Gastroesophageal sphincter (tissue), 4 donors: ENCODE results near the gene UMODL1. TPM values are rescaled to one million over a fixed set of nuclear protein-coding genes. Genes with fewer than 3 reads are reported as not detected.

Experiments used
- ATAC-seq: fragments of 150-250 bp; one replicate; pipeline ENCODE4 v1.9.1; 2016; ENCODE audit warnings: mild to moderate bottlenecking, moderate library complexity
- H3K27ac ChIP-seq, 4 donors: fragments of 200-600 bp; sonication (generic) in 3 of 4; 1 replicate in 3 of 4; 2 replicates in 1 of 4; pipeline ENCODE4 v1.5.1; 2016 to 2019
- H3K27me3 ChIP-seq: fragments of 200-600 bp; sonication (generic); one replicate; pipeline ENCODE4 v1.5.1; 2019
- H3K36me3 ChIP-seq, 2 donors: fragments of 200-600 bp; sonication (generic); one replicate each; pipeline ENCODE4 v1.5.1; 2019; ENCODE audit warnings: control low read depth in 1 of 2
- H3K4me1 ChIP-seq, 3 donors: fragments of 200-600 bp; sonication (generic); 1 replicate in 2 of 3; 2 replicates in 1 of 3; pipeline ENCODE4 v1.5.1; 2016 to 2019; ENCODE audit warnings: control low read depth in 2 of 3
- H3K4me3 ChIP-seq, 2 donors: fragments of 200-600 bp; sonication (generic); one replicate each; pipeline ENCODE4 v1.5.1; 2019; ENCODE audit warnings: mild to moderate bottlenecking in 1 of 2, moderate library complexity in 1 of 2
- H3K9me3 ChIP-seq, 3 donors: fragments of 200-600 bp; sonication (generic); one replicate each; pipeline ENCODE4 v1.5.1; 2017 to 2019; ENCODE audit warnings: control low read depth in 2 of 3
- CTCF ChIP-seq, 4 experiments: fragments of 200-600 bp in 2 of 4; fragments of 450-650 bp in 2 of 4; sonication (generic) in 1 of 4; IDR thresholded peaks; one replicate each; pipeline ENCODE4 v1.5.1; 2017 to 2019; ENCODE audit warnings: antibody characterized with exemption in 4 of 4, mild to moderate bottlenecking in 2 of 4, moderate library complexity in 2 of 4
- EP300 ChIP-seq: sonication (generic); formaldehyde crosslinking; IDR thresholded peaks from one replicate; pipeline ENCODE4 v1.6.1; 2017; ENCODE audit warnings: antibody characterized with exemption, mild to moderate bottlenecking
- POLR2A ChIP-seq, 2 donors: fragments of 450-650 bp; IDR thresholded peaks; one replicate each; pipeline ENCODE4 v1.6.1; 2017; ENCODE audit warnings: antibody characterized with exemption in 2 of 2, mild to moderate bottlenecking in 2 of 2, moderate library complexity in 1 of 2
- POLR2AphosphoS5 ChIP-seq: sonication (generic); formaldehyde crosslinking; IDR thresholded peaks from one replicate; pipeline ENCODE4 v1.6.1; 2017; ENCODE audit warnings: antibody characterized with exemption
- whole genome bisulfite sequencing, 2 donors: methylation state at CpG; one replicate each; pipeline ENCODE4 v1.1.5; 2018; ENCODE audit warnings: low coverage in 1 of 2; 5-methylcytosine and 5-hydroxymethylcytosine counted together
- total RNA-seq, 4 donors: library from RNA; depleted of rRNA; stranded (reverse); fragments of >200 nt; gene quantifications; one replicate each; pipeline ENCODE4 v1.1.0, GENCODE V29; 2016

UMODL1 gene
- total RNA-seq, 4 donors from 2014 or later = not detected

DNA sequence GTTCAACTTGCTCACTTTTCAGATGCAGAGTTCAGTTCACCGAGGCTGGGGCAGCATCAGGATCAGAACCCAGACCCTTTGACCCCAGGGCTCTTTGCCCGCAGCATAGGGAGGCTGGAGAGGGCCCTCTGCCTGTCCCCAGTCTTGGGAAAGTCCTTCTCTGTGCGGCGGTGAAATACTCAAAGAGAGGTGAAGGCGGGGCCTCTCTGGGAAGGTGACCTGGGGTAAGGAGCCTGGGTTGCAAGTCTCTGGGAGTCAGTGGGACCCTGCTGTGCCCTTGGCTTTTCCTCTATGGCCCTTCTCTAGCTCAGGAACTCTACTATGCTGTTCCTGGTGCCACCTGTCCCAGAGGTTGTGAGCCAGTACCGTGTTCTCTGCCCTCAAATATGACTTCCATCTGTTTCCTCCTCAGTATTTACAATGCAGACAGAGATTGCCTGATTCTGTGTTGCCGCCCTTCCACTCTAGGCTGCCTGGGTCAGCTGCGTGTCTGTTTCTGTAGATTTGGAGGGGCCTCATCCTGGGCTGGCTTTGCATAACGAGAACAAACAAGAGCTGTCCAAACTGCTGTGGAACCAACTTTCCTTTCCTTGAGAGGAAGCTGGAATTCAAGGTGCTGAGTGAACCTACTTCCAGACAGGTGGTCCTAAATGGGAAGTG is 42.2 kb upstream of the UMODL1 start:
- ATAC-seq = no peak
- no peak overlapping the region for H3K4me3 ChIP-seq
- H3K4me1 ChIP-seq = no peaks in the 10 kb centered on the region
- H3K9me3 ChIP-seq = no peaks in the 10 kb centered on the region
- TF ChIP-seq POLR2AphosphoS5 (no peak), POLR2A (IDR thresholded peaks at IDR 0.05) (no peak), EP300 (no peak), CTCF (IDR thresholded peaks at IDR 0.05) (no peak)
- 80 to 86% methylated on average over 3 to 4 of the region's 9 CpGs for WGBS, 2 donors
- no peak overlapping the region for H3K27ac ChIP-seq
- H3K36me3 ChIP-seq = no peaks in the 10 kb centered on the region
- H3K27me3 ChIP-seq = peaks cover 10% of the 10 kb centered on the region

DNA sequence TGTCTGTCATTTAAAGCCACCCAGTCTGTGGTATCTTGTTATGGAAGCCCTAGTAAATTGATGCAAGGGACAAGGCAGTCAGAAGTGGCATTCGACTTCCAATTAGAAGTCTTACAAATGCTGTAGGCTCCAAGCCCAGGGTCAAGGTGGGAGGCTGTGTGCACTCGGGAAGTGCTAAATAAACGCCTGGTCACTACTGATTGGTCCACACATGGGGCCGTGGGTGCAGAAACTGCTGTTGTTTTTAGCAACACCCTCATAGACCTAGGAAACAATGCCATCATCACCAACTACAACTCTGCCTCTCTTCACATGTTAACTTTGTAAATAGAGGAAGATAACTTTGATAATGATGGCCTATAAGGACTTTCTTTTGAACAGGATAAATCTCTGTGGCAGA is 40.8 kb upstream of the UMODL1 start:
- H3K36me3 ChIP-seq = no peaks in the 10 kb centered on the region
- H3K9me3 ChIP-seq = no peaks in the 10 kb centered on the region
- no peak for TF ChIP-seq CTCF (IDR thresholded peaks at IDR 0.05)
- no peak overlapping the region for H3K27ac ChIP-seq
- H3K4me3 ChIP-seq = no peak overlapping the region
- no peaks in the 10 kb centered on the region for H3K4me1 ChIP-seq
- WGBS, 2 donors = 68 to 88% methylated on average over 3 to 4 of the region's 4 CpGs
- no peak for ATAC-seq
- peaks cover 10% of the 10 kb centered on the region for H3K27me3 ChIP-seq

DNA sequence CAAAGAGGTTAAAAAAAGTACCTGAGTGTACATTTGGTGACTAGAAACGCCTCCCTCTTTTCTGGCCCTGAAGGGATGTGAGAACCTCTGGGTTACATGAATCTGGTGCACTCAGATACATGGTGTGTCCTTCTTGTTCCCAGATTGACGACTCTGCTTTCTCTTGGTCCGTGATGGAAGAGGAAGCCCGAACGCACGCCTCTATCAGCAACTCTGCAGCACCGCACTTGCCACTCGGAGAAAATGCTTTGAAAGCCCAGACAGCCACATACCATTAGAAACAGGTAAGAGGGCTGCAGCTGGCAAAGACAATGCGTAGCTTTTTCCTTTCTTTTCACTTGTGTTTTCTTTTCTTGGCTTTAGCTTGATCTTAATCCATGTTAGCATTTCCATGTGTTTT is 39.9 kb upstream of the UMODL1 start:
- H3K4me3 ChIP-seq = no peak overlapping the region
- peaks cover 5% of the 10 kb centered on the region for H3K27me3 ChIP-seq
- H3K4me1 ChIP-seq = no peaks in the 10 kb centered on the region
- H3K27ac ChIP-seq = no peak overlapping the region
- TF ChIP-seq EP300 (no peak), POLR2A (IDR thresholded peaks at IDR 0.05) (no peak), CTCF (IDR thresholded peaks at IDR 0.05) (no peak), POLR2AphosphoS5 (no peak)
- ATAC-seq = no peak
- no peaks in the 10 kb centered on the region for H3K36me3 ChIP-seq
- WGBS, 2 donors = 81 to 89% methylated on average over 7 to 9 of the region's 9 CpGs
- no peaks in the 10 kb centered on the region for H3K9me3 ChIP-seq

GRCh38 chr21:42031816-42032215 is 39.3 kb upstream of the UMODL1 start:
- Histone ChIP-seq H3K27me3 (peaks cover 5% of the 10 kb centered on the region), H3K4me1 (no peaks in the 10 kb centered on the region), H3K36me3 (no peaks in the 10 kb centered on the region), H3K4me3 (no peak overlapping the region), H3K9me3 (no peaks in the 10 kb centered on the region), H3K27ac (no peak overlapping the region)
- ATAC-seq = no peak
- WGBS, 2 donors = 58 to 82% methylated on average over 2 to 4 of the region's 4 CpGs
- TF ChIP-seq POLR2A (IDR thresholded peaks at IDR 0.05) (no peak), POLR2AphosphoS5 (no peak), CTCF (IDR thresholded peaks at IDR 0.05) (no peak), EP300 (no peak)

GRCh38 chr21:42032266-42032665 is 38.9 kb upstream of the UMODL1 start:
- no peak overlapping the region for H3K27ac ChIP-seq
- WGBS, 2 donors = 94 to 100% methylated on average over 1 to 2 of the region's 2 CpGs
- no peak overlapping the region for H3K4me3 ChIP-seq
- H3K36me3 ChIP-seq = no peaks in the 10 kb centered on the region
- no peaks in the 10 kb centered on the region for H3K4me1 ChIP-seq
- TF ChIP-seq CTCF (IDR thresholded peaks at IDR 0.05) (no peak), POLR2AphosphoS5 (no peak), POLR2A (IDR thresholded peaks at IDR 0.05) (no peak), EP300 (no peak)
- no peak for ATAC-seq
- no peaks in the 10 kb centered on the region for H3K9me3 ChIP-seq
- peaks cover 5% of the 10 kb centered on the region for H3K27me3 ChIP-seq
